Effector memory CD4-positive, alpha-beta T cell (primary cell): ENCODE results near the gene CER1.
"Not testable (repeated sequence)": the region's sequence is repeated elsewhere in the genome, so short reads cannot be mapped to it uniquely, and the experiment has no call there.

Source experiments
- DNase-seq, 3 donors: peaks; one replicate each; pipeline ENCODE4 v3.0.0-alpha.2; 2020
- H3K27ac ChIP-seq: 2 replicates; pipeline ENCODE4 v1.7.0; 2013; ENCODE audit warnings: mild to moderate bottlenecking, low read length, moderate library complexity; ENCODE audit not compliant: insufficient read depth, poor library complexity, severe bottlenecking
- H3K27me3 ChIP-seq: replicated peaks from 2 replicates; pipeline ENCODE4 v1.7.0; 2013; ENCODE audit warnings: mild to moderate bottlenecking, low read length; ENCODE audit not compliant: insufficient read depth, control insufficient read depth, poor library complexity, severe bottlenecking
- H3K36me3 ChIP-seq: 2 replicates; pipeline ENCODE4 v1.7.0; 2013; ENCODE audit warnings: mild to moderate bottlenecking, low read length, moderate library complexity; ENCODE audit not compliant: control insufficient read depth, insufficient read depth
- H3K4me1 ChIP-seq: 2 replicates; pipeline ENCODE4 v1.7.0; 2013; ENCODE audit warnings: low read length, mild to moderate bottlenecking; ENCODE audit not compliant: control insufficient read depth, insufficient read depth, poor library complexity, severe bottlenecking
- H3K4me3 ChIP-seq: 2 replicates; pipeline ENCODE4 v1.7.0; 2013; ENCODE audit warnings: low read length, low read depth, mild to moderate bottlenecking; ENCODE audit not compliant: insufficient read depth, poor library complexity, severe bottlenecking
- H3K9me3 ChIP-seq: 2 replicates; pipeline ENCODE4 v1.7.0; 2013; ENCODE audit warnings: mild to moderate bottlenecking, low read length, moderate library complexity; ENCODE audit not compliant: control insufficient read depth

Gene CER1

GRCh38 chr9:14692470-14693250 lies 29.9 kb downstream of the CER1 start:
- no peaks in the 10 kb centered on the region for H3K9me3 ChIP-seq
- peak overlapping the region; percentile 75 for H3K4me3 ChIP-seq
- no peaks in the 10 kb centered on the region for H3K36me3 ChIP-seq
- no peak overlapping the region for H3K27ac ChIP-seq
- H3K27me3 ChIP-seq, result no peaks in the 10 kb centered on the region
- peak in 2 of 3 donors; percentile 5 for DNase-seq
- H3K4me1 ChIP-seq, result peaks cover 5% of the 10 kb centered on the region

GRCh38 chr9:14690948-14691730 lies 31.4 kb downstream of the CER1 start:
- Histone ChIP-seq H3K4me3 (no peak overlapping the region), H3K27ac (no peak overlapping the region)
- DNase-seq, result no peak

GRCh38 chr9:14687042-14687719 lies 35.4 kb downstream of the CER1 start:
- H3K27me3 ChIP-seq, result no peaks in the 10 kb centered on the region
- no peak overlapping the region for H3K4me3 ChIP-seq
- no peaks in the 10 kb centered on the region for H3K9me3 ChIP-seq
- no peak overlapping the region for H3K27ac ChIP-seq
- H3K36me3 ChIP-seq, result no peaks in the 10 kb centered on the region
- peaks cover 2% of the 10 kb centered on the region for H3K4me1 ChIP-seq
- DNase-seq, result no peak

More at GRCh38 chr9:14690948-14691730, 31.4 kb downstream of the CER1 start:
- Histone ChIP-seq H3K27me3 (no peaks in the 10 kb centered on the region), H3K9me3 (no peaks in the 10 kb centered on the region), H3K36me3 (no peaks in the 10 kb centered on the region), H3K4me1 (peaks cover 5% of the 10 kb centered on the region)

GRCh38 chr9:14686168-14686567 lies 36.4 kb downstream of the CER1 start:
- no peak for DNase-seq
- no peak overlapping the region for H3K4me3 ChIP-seq
- H3K36me3 ChIP-seq, result no peaks in the 10 kb centered on the region
- H3K27ac ChIP-seq, result no peak overlapping the region
- H3K27me3 ChIP-seq, result no peaks in the 10 kb centered on the region
- H3K9me3 ChIP-seq, result no peaks in the 10 kb centered on the region
- no peaks in the 10 kb centered on the region for H3K4me1 ChIP-seq

- not testable (repeated sequence) for H3K4me3 ChIP-seq, H3K9me3 ChIP-seq, H3K27ac ChIP-seq, DNase-seq, H3K4me1 ChIP-seq, H3K36me3 ChIP-seq, H3K27me3 ChIP-seq
Measured at GRCh38 chr9:14682616-14683015, 39.9 kb downstream of the CER1 start.

- no peaks in the 10 kb centered on the region for H3K36me3 ChIP-seq
- DNase-seq, result no peak
- H3K9me3 ChIP-seq, result no peaks in the 10 kb centered on the region
- no peaks in the 10 kb centered on the region for H3K4me1 ChIP-seq
- no peaks in the 10 kb centered on the region for H3K27me3 ChIP-seq
- H3K27ac ChIP-seq, result no peak overlapping the region
- no peak overlapping the region for H3K4me3 ChIP-seq
Measured at GRCh38 chr9:14678776-14679175, 43.8 kb downstream of the CER1 start.

GRCh38 chr9:14677872-14678271 lies 44.7 kb downstream of the CER1 start:
- no peak overlapping the region for H3K4me3 ChIP-seq
- no peaks in the 10 kb centered on the region for H3K36me3 ChIP-seq
- no peaks in the 10 kb centered on the region for H3K4me1 ChIP-seq
- no peak for DNase-seq
- H3K9me3 ChIP-seq, result no peaks in the 10 kb centered on the region
- no peaks in the 10 kb centered on the region for H3K27me3 ChIP-seq
- no peak overlapping the region for H3K27ac ChIP-seq

- H3K4me3 ChIP-seq, result no peak overlapping the region
- H3K9me3 ChIP-seq, result no peaks in the 10 kb centered on the region
- H3K27ac ChIP-seq, result no peak overlapping the region
- H3K4me1 ChIP-seq, result no peaks in the 10 kb centered on the region
- no peaks in the 10 kb centered on the region for H3K27me3 ChIP-seq
- no peaks in the 10 kb centered on the region for H3K36me3 ChIP-seq
- DNase-seq, result no peak
Measured at GRCh38 chr9:14677396-14677795, 45.1 kb downstream of the CER1 start.

- H3K27me3 ChIP-seq, result no peaks in the 10 kb centered on the region
- no peak overlapping the region for H3K27ac ChIP-seq
- no peak overlapping the region for H3K4me3 ChIP-seq
- H3K36me3 ChIP-seq, result no peaks in the 10 kb centered on the region
- no peaks in the 10 kb centered on the region for H3K9me3 ChIP-seq
- DNase-seq, result no peak
- H3K4me1 ChIP-seq, result no peaks in the 10 kb centered on the region
Measured at GRCh38 chr9:14674630-14675029, 47.9 kb downstream of the CER1 start.

GRCh38 chr9:14671377-14671776 lies 51.2 kb downstream of the CER1 start:
- Histone ChIP-seq H3K36me3 (no peaks in the 10 kb centered on the region), H3K27ac (no peak overlapping the region), H3K4me3 (no peak overlapping the region), H3K4me1 (no peaks in the 10 kb centered on the region), H3K9me3 (no peaks in the 10 kb centered on the region), H3K27me3 (no peaks in the 10 kb centered on the region)
- DNase-seq, result no peak
